IMR-90 (cell line): ENCODE measurements around the gene TSHZ3. TPM values are rescaled to one million over a fixed set of nuclear protein-coding genes. Genes with fewer than 3 reads are reported as not detected.

Experiments
- ATAC-seq: fragments of 200-7000 bp; cut with Tn5 transposase; 2 replicates; pipeline ENCODE4 v1.9.1; 2020; ENCODE audit warnings: low read depth, mild to moderate bottlenecking, moderate library complexity
- BruUV-seq: library from RNA; stranded (reverse); fragments of 400-500 nt; replicated peaks from 2 replicates; lab custom pipeline; 2021; lab: Mats Ljungman, UMichigan
- CTCF ChIA-PET: fragments of 300-600 bp; formaldehyde crosslinking; extraction: SDS; loops from one replicate; lab custom pipeline; 2021; ENCODE audit warnings: antibody characterized with exemption; lab: Yijun Ruan, JAX
- POLR2A ChIA-PET: fragments of 300-600 bp; sonication (Branson Sonifier 250); formaldehyde crosslinking; loops from one replicate; lab custom pipeline; 2022; ENCODE audit warnings: antibody characterized with exemption; ENCODE audit not compliant: unreplicated experiment; lab: Charles Lee
- DNase-seq: peaks from one replicate; pipeline ENCODE4 v3.0.0; 2013
- H2AFZ ChIP-seq: replicated peaks from 2 replicates; pipeline ENCODE3; 2013; ENCODE audit warnings: low read length, mild to moderate bottlenecking; ENCODE audit not compliant: poor library complexity
- H2AK5ac ChIP-seq: 2 replicates; pipeline ENCODE4 v1.6.1; 2013; ENCODE audit warnings: low read depth, low read length, inconsistent platforms
- H2AK9ac ChIP-seq: replicated peaks from 2 replicates; pipeline ENCODE3; 2013; ENCODE audit warnings: mild to moderate bottlenecking, low read depth, low read length, moderate library complexity; ENCODE audit not compliant: poor library complexity
- H2BK120ac ChIP-seq: 2 replicates; pipeline ENCODE4 v1.6.1; 2013; ENCODE audit warnings: low read depth, low read length, inconsistent platforms
- H2BK15ac ChIP-seq: 3 replicates; pipeline ENCODE4 v1.6.1; 2013; ENCODE audit warnings: low read depth, low read length, inconsistent platforms
- H2BK20ac ChIP-seq: 2 replicates; pipeline ENCODE4 v1.6.1; 2013; ENCODE audit warnings: low read depth, mild to moderate bottlenecking, inconsistent platforms, low read length, moderate library complexity
- H2BK5ac ChIP-seq: 2 replicates; pipeline ENCODE4 v1.6.1; 2013; ENCODE audit warnings: mild to moderate bottlenecking, low read depth, low read length, inconsistent platforms; ENCODE audit not compliant: poor library complexity, severe bottlenecking
- H3K14ac ChIP-seq: replicated peaks from 2 replicates; pipeline ENCODE4 v1.6.1; 2013; ENCODE audit warnings: low read depth, low read length, inconsistent platforms
- H3K18ac ChIP-seq: 2 replicates; pipeline ENCODE4 v1.6.1; 2013; ENCODE audit warnings: low read depth, low read length, control low read depth
- H3K23ac ChIP-seq: 2 replicates; pipeline ENCODE4 v1.6.1; 2013; ENCODE audit warnings: low read depth, low read length, inconsistent platforms
- H3K27ac ChIP-seq: 2 replicates; pipeline ENCODE4 v1.5.1; 2013; ENCODE audit warnings: mild to moderate bottlenecking, control low read depth, low read length; ENCODE audit not compliant: insufficient read depth
- H3K27me3 ChIP-seq: 2 replicates; pipeline ENCODE4 v1.6.1; 2013; ENCODE audit warnings: low read length; ENCODE audit not compliant: control insufficient read depth, insufficient read depth
- H3K36me3 ChIP-seq: 2 replicates; pipeline ENCODE4 v1.6.1; 2013; ENCODE audit warnings: low read length, mixed read lengths; ENCODE audit not compliant: control insufficient read depth, insufficient read depth
- H3K4ac ChIP-seq: 2 replicates; pipeline ENCODE4 v1.6.1; 2013; ENCODE audit warnings: low read depth, low read length, inconsistent platforms
- H3K4me1 ChIP-seq: 2 replicates; pipeline ENCODE4 v1.6.1; 2013; ENCODE audit warnings: low read length, mixed read lengths; ENCODE audit not compliant: control insufficient read depth, insufficient read depth
- H3K4me2 ChIP-seq: 2 replicates; pipeline ENCODE4 v1.6.1; 2013; ENCODE audit warnings: low read depth, mild to moderate bottlenecking, control low read depth, low read length, moderate library complexity
- H3K4me3 ChIP-seq: 2 replicates; pipeline ENCODE4 v1.5.1; 2013; ENCODE audit warnings: low read depth, mild to moderate bottlenecking, control low read depth, low read length, moderate library complexity; ENCODE audit not compliant: insufficient read depth
- H3K56ac ChIP-seq: 2 replicates; pipeline ENCODE4 v1.6.1; 2013; ENCODE audit warnings: low read length, inconsistent platforms; ENCODE audit not compliant: insufficient read depth; ENCODE audit errors: extremely low read depth
- H3K79me1 ChIP-seq, 2 experiments: 2 replicates each; pipeline ENCODE4 v1.6.1; 2013; ENCODE audit warnings: low read length in 2 of 2, inconsistent platforms in 1 of 2, low read depth in 1 of 2
- H3K9ac ChIP-seq: 2 replicates; pipeline ENCODE4 v1.6.1; 2013; ENCODE audit warnings: low read depth, low read length, control low read depth
- H3K9me1 ChIP-seq: 2 replicates; pipeline ENCODE4 v1.6.1; 2013; ENCODE audit warnings: low read length, inconsistent platforms; ENCODE audit not compliant: insufficient read depth
- H3K9me3 ChIP-seq: 2 replicates; pipeline ENCODE4 v1.6.1; 2013; ENCODE audit warnings: low read length; ENCODE audit not compliant: control insufficient read depth, insufficient read depth
- H4K20me1 ChIP-seq: 2 replicates; pipeline ENCODE4 v1.6.1; 2013; ENCODE audit warnings: low read length, inconsistent platforms; ENCODE audit not compliant: insufficient read depth
- H4K5ac ChIP-seq: 2 replicates; pipeline ENCODE4 v1.6.1; 2013; ENCODE audit warnings: mild to moderate bottlenecking, low read depth, low read length, control low read depth
- H4K8ac ChIP-seq, 2 experiments: 2 replicates each; pipeline ENCODE4 v1.6.1; 2013; ENCODE audit warnings: low read depth in 2 of 2, low read length in 2 of 2, control low read depth in 1 of 2, inconsistent platforms in 1 of 2
- H4K91ac ChIP-seq: 2 replicates; pipeline ENCODE4 v1.6.1; 2013; ENCODE audit warnings: low read depth, low read length, inconsistent platforms; ENCODE audit not compliant: insufficient read depth
- BHLHE40 ChIP-seq: fragments of 150-350 bp; IDR thresholded peaks from 2 replicates; pipeline ENCODE4 v1.6.1; 2016; ENCODE audit warnings: mild to moderate bottlenecking, low read depth, low read length
- CEBPB ChIP-seq: IDR thresholded peaks from 2 replicates; pipeline ENCODE4 v1.6.1; 2012; ENCODE audit warnings: low read depth, low read length, improper control_type of control experiment
- CHD1 ChIP-seq: IDR thresholded peaks from 2 replicates; pipeline ENCODE4 v1.6.1; 2012; ENCODE audit warnings: low read depth, low read length, improper control_type of control experiment
- CTCF ChIP-seq: conservative IDR thresholded peaks from 2 replicates; pipeline ENCODE4 v1.5.1; 2012; ENCODE audit warnings: mild to moderate bottlenecking, low read depth, low read length, improper control_type of control experiment
- ELK1 ChIP-seq: fragments of 150-350 bp; IDR thresholded peaks from 2 replicates; pipeline ENCODE4 v1.6.1; 2016; ENCODE audit warnings: low read depth, mild to moderate bottlenecking, low read length, moderate library complexity, borderline replicate concordance
- FOS ChIP-seq: fragments of 150-350 bp; IDR thresholded peaks from 2 replicates; pipeline ENCODE4 v1.6.1; 2016; ENCODE audit warnings: low read depth, low read length
- MAFK ChIP-seq: IDR thresholded peaks from 2 replicates; pipeline ENCODE4 v1.6.1; 2012; ENCODE audit warnings: low read depth, low read length, improper control_type of control experiment
- MAZ ChIP-seq: IDR thresholded peaks from 2 replicates; pipeline ENCODE4 v1.6.1; 2012; ENCODE audit warnings: low read depth, mild to moderate bottlenecking, low read length, improper control_type of control experiment, moderate library complexity, borderline replicate concordance
- MXI1 ChIP-seq: IDR thresholded peaks from 2 replicates; pipeline ENCODE4 v1.6.1; 2012; ENCODE audit warnings: low read depth, mild to moderate bottlenecking, low read length, moderate library complexity, borderline replicate concordance
- NFE2L2 ChIP-seq: fragments of 150-350 bp; IDR thresholded peaks from 2 replicates; pipeline ENCODE4 v1.6.1; 2016; ENCODE audit warnings: low read depth, mild to moderate bottlenecking, low read length
- POLR2A ChIP-seq: IDR thresholded peaks from 2 replicates; pipeline ENCODE4 v1.6.1; 2012; ENCODE audit warnings: mild to moderate bottlenecking, low read depth, low read length
- RAD21 ChIP-seq: IDR thresholded peaks from 2 replicates; pipeline ENCODE4 v1.6.1; 2012; ENCODE audit warnings: low read length, improper control_type of control experiment
- RCOR1 ChIP-seq: IDR thresholded peaks from 2 replicates; pipeline ENCODE4 v1.6.1; 2012; ENCODE audit warnings: mild to moderate bottlenecking, low read length, improper control_type of control experiment; ENCODE audit not compliant: insufficient replicate concordance
- RFX5 ChIP-seq: IDR thresholded peaks from 2 replicates; pipeline ENCODE4 v1.8.0; 2012; ENCODE audit warnings: low read depth, mild to moderate bottlenecking, low read length, moderate library complexity
- SMC3 ChIP-seq: fragments of 150-350 bp; IDR thresholded peaks from 2 replicates; pipeline ENCODE4 v1.6.1; 2016; ENCODE audit warnings: low read depth, mild to moderate bottlenecking, antibody characterized with exemption, low read length, moderate library complexity
- WGBS, 2 experiments: methylation state at CpG; one replicate each; pipeline versions ENCODE4 v1.1.5 to v1.1.7; 2013; ENCODE audit warnings: missing lambda C conversion rate in 2 of 2; ENCODE audit not compliant: insufficient read length in 1 of 2; ENCODE audit errors: extremely low coverage in 2 of 2; 5-methylcytosine and 5-hydroxymethylcytosine counted together
- dilution Hi-C: fragments of 300-500 bp; cut with HindIII; formaldehyde crosslinking; loops from one replicate; pipeline ENCODE4 v1.14.3; 2018; ENCODE audit warnings: low sequenced_read_pairs; ENCODE audit not compliant: unreplicated experiment
- in situ Hi-C: fragments of 300-500 bp; cut with MboI; formaldehyde crosslinking; loops from 3 replicates; pipeline ENCODE4 v1.14.3; 2019; ENCODE audit warnings: low sequenced_read_pairs, inconsistent platforms, mixed read lengths
- intact Hi-C: fragments of 100-400 bp; cut with micrococcal nuclease; formaldehyde crosslinking; loops from 2 replicates; pipeline ENCODE4 v1.10.0; 2022
- polyA plus RNA-seq, 3 experiments: library from polyadenylated mRNA; depleted of rRNA; stranded (reverse); fragments of >200 nt; gene quantifications; 2 replicates each; pipeline ENCODE4 v1.2.3, GENCODE V29; 2012; ENCODE audit warnings: low replicate concordance in 1 of 3
- total RNA-seq: library from RNA; depleted of rRNA; stranded (reverse); fragments of >200 nt; gene quantifications from 2 replicates; pipeline ENCODE4 v1.2.3, GENCODE V29; 2012
- TF ChIP-seq, protein P1 (sequence below): fragments of 150-350 bp; IDR thresholded peaks from 2 replicates; pipeline ENCODE4 v1.6.1; 2017; ENCODE audit warnings: mild to moderate bottlenecking, antibody characterized with exemption, low read length, low read depth

The TSHZ3 gene
- total and polyA plus RNA-seq, 2 of the 4 experiments (the other 2 are of a cell fraction), result 8.1 to 13.0 TPM

DNA sequence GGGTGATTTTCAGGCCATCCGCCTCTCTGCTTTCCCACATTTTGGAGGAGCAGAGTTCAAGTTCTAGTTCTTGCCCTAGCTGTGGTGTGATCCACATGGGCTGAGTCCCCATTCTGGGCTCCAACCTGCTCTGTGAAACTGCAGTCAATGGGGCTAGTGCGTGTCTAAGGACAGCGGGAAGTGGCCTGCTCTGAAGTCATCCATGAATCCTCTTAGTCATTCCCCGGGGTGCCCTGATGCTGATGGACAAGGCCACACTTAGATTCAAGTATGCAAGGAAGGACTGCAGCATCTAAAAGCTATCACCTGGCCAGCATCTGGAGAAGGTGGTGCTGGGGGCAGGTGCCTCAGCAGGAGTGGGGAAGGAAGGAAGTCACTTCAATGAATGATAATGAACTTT, 94.6 kb downstream of the TSHZ3 start:
- Histone ChIP-seq H3K14ac (no peak overlapping the region), H2AK5ac (no peak overlapping the region), H2AK9ac (no peak overlapping the region), H3K23ac (no peak overlapping the region; the same call in 1 of the 2 replicates), H3K36me3 (no peaks in the 10 kb centered on the region), H4K91ac (no peak overlapping the region), H3K9ac (no peak overlapping the region), H3K79me1 (no peaks in the 10 kb centered on the region), H2BK5ac (no peak overlapping the region), H3K4me1 (peaks cover 7% of the 10 kb centered on the region; the same call in 1 of the 2 replicates), H2BK120ac (no peak overlapping the region), H3K27me3 (no peaks in the 10 kb centered on the region), H3K56ac (no peak overlapping the region), H3K9me3 (no peaks in the 10 kb centered on the region), H4K8ac (no peak overlapping the region; a peak in 1 of 4 replicates), H3K9me1 (peaks cover 12% of the 10 kb centered on the region; the same call in 1 of the 2 replicates), H2BK20ac (no peak overlapping the region), H4K5ac (no peak overlapping the region), H4K20me1 (no peaks in the 10 kb centered on the region), H3K4me2 (no peak overlapping the region), H2AFZ (peak overlapping the region; percentile 36), H3K27ac (no peak overlapping the region), H2BK15ac (no peak overlapping the region), H3K18ac (no peak overlapping the region), H3K4ac (peak overlapping the region; percentile 16; the same call in 1 of the 2 replicates), H3K4me3 (no peak overlapping the region)
- in situ Hi-C loops, result no loop called here
- ChIA-PET POLR2A (no interaction called here), CTCF (no interaction called here)
- no TSS peak for BruUV-seq
- dilution Hi-C loops, result no loop called here
- 88% methylated on average over 4 of the region's 4 CpGs; no CpG with 5 or more reads in 1 of the 2 experiments for WGBS, 2 experiments
- intact Hi-C loops, result no loop called here
- ATAC-seq, result no peak
- no peak for DNase-seq
- no peak for TF ChIP-seq CTCF
- no peak for TF ChIP-seq CEBPB
- TF ChIP-seq MXI1, result no peak
- no peak for TF ChIP-seq SMC3
- no peak for TF ChIP-seq MAFK
- TF ChIP-seq RCOR1, result no peak
- no peak for TF ChIP-seq RFX5
- TF ChIP-seq CHD1, result no peak
- no peak for TF ChIP-seq MAZ
- TF ChIP-seq RAD21, result no peak
- TF ChIP-seq, protein P1, sequence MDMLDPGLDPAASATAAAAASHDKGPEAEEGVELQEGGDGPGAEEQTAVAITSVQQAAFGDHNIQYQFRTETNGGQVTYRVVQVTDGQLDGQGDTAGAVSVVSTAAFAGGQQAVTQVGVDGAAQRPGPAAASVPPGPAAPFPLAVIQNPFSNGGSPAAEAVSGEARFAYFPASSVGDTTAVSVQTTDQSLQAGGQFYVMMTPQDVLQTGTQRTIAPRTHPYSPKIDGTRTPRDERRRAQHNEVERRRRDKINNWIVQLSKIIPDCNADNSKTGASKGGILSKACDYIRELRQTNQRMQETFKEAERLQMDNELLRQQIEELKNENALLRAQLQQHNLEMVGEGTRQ, result no peak
- no peak for TF ChIP-seq ELK1
- TF ChIP-seq BHLHE40, result no peak
- no peak for TF ChIP-seq NFE2L2
- no peak for TF ChIP-seq FOS
- no peak for TF ChIP-seq POLR2A
